A549 (cell line): Measurements from ENCODE around the gene MBOAT2. TPM values are rescaled to one million over a fixed set of nuclear protein-coding genes. Genes with fewer than 3 reads are reported as not detected.

ENCODE experiments used
- ATAC-seq, 2 experiments: fragments of 200-7000 bp in 1 of 2; fragments of >200 bp in 1 of 2; cut with Nextera tagmentation in 1 of 2; cut with Tn5 transposase in 1 of 2; 3 replicates each; pipeline versions ENCODE4 v1.8.0 to v1.9.1; 2018 to 2020; ENCODE audit warnings: mild to moderate bottlenecking in 1 of 2, moderate library complexity in 1 of 2
- CTCF ChIA-PET: fragments of 300-600 bp; sonication (Branson Sonifier 250); formaldehyde crosslinking; extraction: SDS; loops from one replicate; lab custom pipeline; 2021; ENCODE audit warnings: antibody characterized with exemption, inconsistent platforms; lab: Yijun Ruan, JAX
- POLR2A ChIA-PET: fragments of 350-600 bp; formaldehyde crosslinking; extraction: SDS; loops from one replicate; lab custom pipeline; 2021; ENCODE audit warnings: antibody characterized with exemption, inconsistent platforms; lab: Yijun Ruan, JAX
- DNase-seq, 2 experiments: peaks; one replicate each; pipeline versions ENCODE4 v3.0.0 to v3.0.0-alpha.2; 2011 to 2016; ENCODE audit warnings: low read depth in 1 of 2, low spot score in 1 of 2
- FAIRE-seq: peaks from 2 replicates; lab custom pipeline; 2011; peaks lifted over from hg19 to GRCh38; lab: Jason Lieb, UNC
- H3K27ac ChIP-seq, 2 experiments: fragments of >200 bp; sonication (Bioruptor Twin); formaldehyde crosslinking; 3 replicates each; pipeline ENCODE4 v1.5.1; 2016 to 2017
- H3K4me1 ChIP-seq: fragments of >200 bp; sonication (Bioruptor Twin); formaldehyde crosslinking; 3 replicates; pipeline ENCODE4 v1.6.1; 2016
- H3K4me2 ChIP-seq: fragments of >200 bp; sonication (Bioruptor Twin); formaldehyde crosslinking; 3 replicates; pipeline ENCODE4 v1.6.1; 2016
- H3K4me3 ChIP-seq: fragments of >200 bp; sonication (Bioruptor Twin); formaldehyde crosslinking; 3 replicates; pipeline ENCODE4 v1.5.1; 2016
- H3K9me3 ChIP-seq: fragments of >200 bp; sonication (Bioruptor Twin); formaldehyde crosslinking; 3 replicates; pipeline ENCODE4 v1.6.1; 2016
- CBX8 ChIP-seq: fragments of 200-600 bp; sonication (generic); IDR thresholded peaks from 2 replicates; pipeline ENCODE4 v1.6.1; 2016
- CHD2 ChIP-seq: fragments of 150-350 bp; IDR thresholded peaks from 2 replicates; pipeline ENCODE4 v1.6.1; 2014; ENCODE audit warnings: low read length; ENCODE audit not compliant: partially characterized antibody
- CHD4 ChIP-seq: fragments of 200-600 bp; sonication (generic); IDR thresholded peaks from 2 replicates; pipeline ENCODE4 v1.6.1; 2016; ENCODE audit warnings: antibody characterized with exemption, mild to moderate bottlenecking, borderline replicate concordance
- E2F6 ChIP-seq: IDR thresholded peaks from 2 replicates; pipeline ENCODE4 v1.6.1; 2012; ENCODE audit warnings: low read depth, borderline replicate concordance
- EHF ChIP-seq: fragments of 250-450 bp; sonication (Bioruptor Pico); IDR thresholded peaks from 2 replicates; pipeline ENCODE4 v1.5.0; 2020; ENCODE audit warnings: mild to moderate bottlenecking
- EHMT2 ChIP-seq: fragments of 200-600 bp; sonication (generic); IDR thresholded peaks from 2 replicates; pipeline ENCODE4 v1.6.1; 2016; ENCODE audit warnings: antibody characterized with exemption, low read depth, mild to moderate bottlenecking, moderate library complexity
- ELK1 ChIP-seq: fragments of 150-350 bp; IDR thresholded peaks from 2 replicates; pipeline ENCODE4 v1.6.1; 2014; ENCODE audit warnings: low read depth, mild to moderate bottlenecking, low read length
- EP300 ChIP-seq, 2 experiments: fragments of >200 bp; sonication (Bioruptor Twin); formaldehyde crosslinking; IDR thresholded peaks; 2 replicates in 1 of 2; 3 replicates in 1 of 2; pipeline ENCODE4 v1.6.1; 2016 to 2017
- FOXS1 ChIP-seq: fragments of 250-450 bp; sonication (Bioruptor Pico); IDR thresholded peaks from 2 replicates; pipeline ENCODE4 v1.5.0; 2020; ENCODE audit warnings: mild to moderate bottlenecking, moderate library complexity
- HEYL ChIP-seq: fragments of 250-450 bp; sonication (Bioruptor Pico); IDR thresholded peaks from 2 replicates; pipeline ENCODE4 v1.8.0; 2021; ENCODE audit warnings: mild to moderate bottlenecking, moderate library complexity
- HOXB13 ChIP-seq: fragments of 250-450 bp; sonication (Bioruptor Pico); IDR thresholded peaks from 2 replicates; pipeline ENCODE4 v1.5.0; 2020; ENCODE audit warnings: low read depth, mild to moderate bottlenecking, moderate library complexity
- JUN ChIP-seq, 2 experiments: fragments of >200 bp; sonication (Bioruptor Twin); formaldehyde crosslinking; IDR thresholded peaks; 2 replicates in 1 of 2; 3 replicates in 1 of 2; pipeline ENCODE4 v1.6.1; 2016 to 2017
- RARB ChIP-seq: fragments of 250-450 bp; sonication (Bioruptor Pico); IDR thresholded peaks from 2 replicates; pipeline ENCODE4 v1.8.0; 2021; ENCODE audit warnings: mild to moderate bottlenecking, moderate library complexity
- RCOR1 ChIP-seq: fragments of 150-350 bp; IDR thresholded peaks from 2 replicates; pipeline ENCODE4 v1.6.1; 2014; ENCODE audit warnings: antibody characterized with exemption, low read length, low read depth
- REST ChIP-seq: fragments of 200-600 bp; sonication (generic); IDR thresholded peaks from 2 replicates; pipeline ENCODE4 v1.6.1; 2016; ENCODE audit warnings: antibody characterized with exemption, mild to moderate bottlenecking, moderate library complexity
- RFX5 ChIP-seq: fragments of 450-650 bp; IDR thresholded peaks from 2 replicates; pipeline ENCODE4 v1.7.1; 2014; ENCODE audit warnings: antibody characterized with exemption, mild to moderate bottlenecking, moderate library complexity
- SMC3 ChIP-seq: fragments of >200 bp; sonication (Bioruptor Twin); formaldehyde crosslinking; IDR thresholded peaks from 3 replicates; pipeline ENCODE4 v1.6.1; 2018; ENCODE audit warnings: inconsistent platforms
- TP53 ChIP-seq: fragments of 250-450 bp; sonication (Bioruptor Pico); IDR thresholded peaks from 2 replicates; pipeline ENCODE4 v1.5.0; 2021; ENCODE audit warnings: mild to moderate bottlenecking, moderate library complexity
- ZC3H11A ChIP-seq: fragments of 450-650 bp; IDR thresholded peaks from 2 replicates; pipeline ENCODE4 v1.6.1; 2014; ENCODE audit warnings: antibody characterized with exemption, mild to moderate bottlenecking
- ZFP36 ChIP-seq: fragments of 450-650 bp; IDR thresholded peaks from 2 replicates; pipeline ENCODE4 v1.6.1; 2014; ENCODE audit warnings: borderline replicate concordance; ENCODE audit not compliant: partially characterized antibody
- ZSCAN20 ChIP-seq: fragments of 250-450 bp; sonication (Bioruptor Pico); IDR thresholded peaks from 2 replicates; pipeline ENCODE4 v1.8.0; 2022; ENCODE audit warnings: mild to moderate bottlenecking, moderate library complexity
- WGBS: methylation state at CpG from one replicate; pipeline ENCODE4 v1.1.6; 2017; ENCODE audit errors: missing lambda C conversion rate; 5-methylcytosine and 5-hydroxymethylcytosine counted together
- polyA plus RNA-seq, 4 experiments: library from polyadenylated mRNA; depleted of rRNA in 3 of 4; stranded (reverse); fragments of >200 nt; fragmentation: RNase III in 1 of 4; extraction: RNeasy Plus Mini Kit Qiagen cat#74134 plus additional on column Dnase treatment in 1 of 4; gene quantifications; 2 replicates in 3 of 4; 3 replicates in 1 of 4; pipeline ENCODE4 v1.2.3, GENCODE V29; 2011 to 2017

MBOAT2 gene
- polyA plus RNA-seq, 2 of the 4 experiments (the other 2 are of a cell fraction), result 33.1 to 33.3 TPM

- TF ChIP-seq EHMT2, result no peak
- TF ChIP-seq E2F6, result no peak
- TF ChIP-seq FOXS1, result no peak
- TF ChIP-seq ELK1, result no peak
- no peak for TF ChIP-seq CHD2
- H3K9me3 ChIP-seq, result no peaks in the 10 kb centered on the region
- H3K27ac ChIP-seq, result no peak overlapping the region
- FAIRE-seq, result no peak
- POLR2A ChIA-PET, result no interaction called here
- no peak for ATAC-seq
- CTCF ChIA-PET, result interaction anchor here (0.6 to 9.2 kb wide), 2 partner anchors 21 to 270 kb away, joined by 3 to 113 read pairs; no protein-coding TSS in a partner anchor
- no peak overlapping the region for H3K4me2 ChIP-seq
- H3K4me3 ChIP-seq, result no peak overlapping the region
- DNase-seq, result no peak
- H3K4me1 ChIP-seq, result no peaks in the 10 kb centered on the region
- 53% methylated on average over 2 of the region's 2 CpGs for WGBS
These were observed 133.0 kb downstream of the MBOAT2 start for GRCh38 chr2:8870441-8870840.

GRCh38 chr2:8867363-8867762 lies 136.1 kb downstream of the MBOAT2 start:
- ChIA-PET CTCF (interaction anchor here (9.2 kb wide), 1 partner anchor 273 kb away, joined by 113 read pairs; no protein-coding TSS in a partner anchor), POLR2A (no interaction called here)
- WGBS, result 79% methylated on average over 3 of the region's 3 CpGs
- Histone ChIP-seq H3K4me1 (no peaks in the 10 kb centered on the region), H3K4me2 (no peak overlapping the region), H3K27ac (no peak overlapping the region), H3K9me3 (no peaks in the 10 kb centered on the region), H3K4me3 (no peak overlapping the region)
- TF ChIP-seq CHD4, result no peak
- TF ChIP-seq EHF (CRISPR knock-in tag), result no peak
- DNase-seq (no peak), FAIRE-seq (no peak), ATAC-seq (no peak)

- no peak for DNase-seq
- FAIRE-seq, result no peak
- H3K9me3 ChIP-seq, result no peaks in the 10 kb centered on the region
- H3K4me1 ChIP-seq, result no peaks in the 10 kb centered on the region
- no peak overlapping the region for H3K4me2 ChIP-seq
- WGBS, result 84% methylated on average over 10 of the region's 10 CpGs
- no peak overlapping the region for H3K4me3 ChIP-seq
- ATAC-seq, result no peak
- POLR2A ChIA-PET, result no interaction called here
- CTCF ChIA-PET, result interaction anchor here (0.6 to 4.1 kb wide), 5 partner anchors 8 to 470 kb away, joined by 3 to 21 read pairs (median 9); no protein-coding TSS in a partner anchor
- no peak overlapping the region for H3K27ac ChIP-seq
- TF ChIP-seq HEYL (no peak), ZSCAN20 (CRISPR knock-in tag) (no peak), ZFP36 (no peak), RCOR1 (no peak), SMC3 (no peak), EHMT2 (no peak), ELK1 (no peak)
These were observed 140.0 kb downstream of the MBOAT2 start for GRCh38 chr2:8863331-8863953.

GRCh38 chr2:8862230-8862629 lies 141.3 kb downstream of the MBOAT2 start:
- 83% methylated on average over 7 of the region's 7 CpGs for WGBS
- Histone ChIP-seq H3K4me1 (no peaks in the 10 kb centered on the region), H3K4me2 (no peak overlapping the region), H3K27ac (no peak overlapping the region), H3K9me3 (no peaks in the 10 kb centered on the region), H3K4me3 (no peak overlapping the region)
- ATAC-seq (no peak), DNase-seq (no peak), FAIRE-seq (no peak)
- ChIA-PET POLR2A (no interaction called here), CTCF (interaction anchor here (1.7 to 4.1 kb wide), 3 partner anchors 11 to 277 kb away, joined by 5 to 21 read pairs (median 7); no protein-coding TSS in a partner anchor)
- TF ChIP-seq ELK1, result no peak
- no peak for TF ChIP-seq EP300 (IDR thresholded peaks at IDR 0.05)
- TF ChIP-seq RCOR1, result no peak
- no peak for TF ChIP-seq ZC3H11A
- no peak for TF ChIP-seq HOXB13 (CRISPR knock-in tag)
- no peak for TF ChIP-seq TP53
- no peak for TF ChIP-seq RARB
- TF ChIP-seq REST, result no peak
- TF ChIP-seq E2F6, result no peak
- TF ChIP-seq CBX8, result no peak
- no peak for TF ChIP-seq JUN (IDR thresholded peaks at IDR 0.05)
- TF ChIP-seq RFX5, result no peak
